ENCODE results near the gene LRWD1. TPM values are rescaled to one million over a fixed set of nuclear protein-coding genes. Genes with fewer than 3 reads are reported as not detected.
A peak's percentile ranks its signal among the peaks of the same experiment; 100 is the strongest.

LRWD1 gene
- total RNA-seq, 1 experiment from 2014 or later, result 18.9 TPM

- no peak overlapping the region for H3K27ac Mint-ChIP-seq (ENCODE audit: low read depth, unreplicated experiment)
- no peaks in the 10 kb centered on the region for H3K27me3 Mint-ChIP-seq (ENCODE audit: insufficient read depth, unreplicated experiment)
- H3K9me3 Mint-ChIP-seq (ENCODE audit: unreplicated experiment), result no peaks in the 10 kb centered on the region
- no peak for TF ChIP-seq CTCF (IDR thresholded peaks at IDR 0.05; ENCODE audit: unreplicated experiment)
- intact Hi-C loops (cut with micrococcal nuclease), result no loop called here
- no peak overlapping the region for H3K4me3 Mint-ChIP-seq (ENCODE audit: unreplicated experiment)
- H3K36me3 Mint-ChIP-seq (ENCODE audit: insufficient read depth, unreplicated experiment), result peaks cover 12% of the 10 kb centered on the region
- DNase-seq (ENCODE audit: unreplicated experiment), result no peak
- no peaks in the 10 kb centered on the region for H3K4me1 Mint-ChIP-seq (ENCODE audit: insufficient read depth, unreplicated experiment)
- ChIA-PET CTCF (no interaction called here), POLR2A (no interaction called here)
- BruUV-seq (replicated peaks), result no TSS peak
These were observed 18.2 kb upstream of the LRWD1 start for GRCh38 chr7:102446387-102447156.

GRCh38 chr7:102447311-102447710 is 17.5 kb upstream of the LRWD1 start:
- intact Hi-C loops (cut with micrococcal nuclease), result no loop called here
- H3K27ac Mint-ChIP-seq (ENCODE audit: low read depth, unreplicated experiment), result no peak overlapping the region

GRCh38 chr7:102449136-102449535 is 15.6 kb upstream of the LRWD1 start:
- no peak overlapping the region for H3K4me3 Mint-ChIP-seq (ENCODE audit: unreplicated experiment)
- no peaks in the 10 kb centered on the region for H3K27me3 Mint-ChIP-seq (ENCODE audit: insufficient read depth, unreplicated experiment)
- peaks cover 7% of the 10 kb centered on the region for H3K36me3 Mint-ChIP-seq (ENCODE audit: insufficient read depth, unreplicated experiment)
- TF ChIP-seq CTCF (IDR thresholded peaks at IDR 0.05; ENCODE audit: unreplicated experiment), result no peak
- no TSS peak for BruUV-seq (replicated peaks)
- H3K9me3 Mint-ChIP-seq (ENCODE audit: unreplicated experiment), result no peaks in the 10 kb centered on the region
- ChIA-PET POLR2A (interaction anchor here (3.0 kb wide), 1 partner anchor 15 kb away, joined by 7 read pairs; the partner anchor contains the start of genes ALKBH4 and LRWD1), CTCF (no interaction called here)
- no peak overlapping the region for H3K27ac Mint-ChIP-seq (ENCODE audit: low read depth, unreplicated experiment)
- intact Hi-C loops (cut with micrococcal nuclease), result no loop called here
- no peak for DNase-seq (ENCODE audit: unreplicated experiment)
- H3K4me1 Mint-ChIP-seq (ENCODE audit: insufficient read depth, unreplicated experiment), result no peaks in the 10 kb centered on the region

More at GRCh38 chr7:102447311-102447710, 17.5 kb upstream of the LRWD1 start:
- no peaks in the 10 kb centered on the region for H3K27me3 Mint-ChIP-seq (ENCODE audit: insufficient read depth, unreplicated experiment)
- no peak for TF ChIP-seq CTCF (IDR thresholded peaks at IDR 0.05; ENCODE audit: unreplicated experiment)
- H3K9me3 Mint-ChIP-seq (ENCODE audit: unreplicated experiment), result no peaks in the 10 kb centered on the region
- BruUV-seq (replicated peaks), result no TSS peak
- no peaks in the 10 kb centered on the region for H3K4me1 Mint-ChIP-seq (ENCODE audit: insufficient read depth, unreplicated experiment)
- ChIA-PET POLR2A (no interaction called here), CTCF (no interaction called here)
- no peak for DNase-seq (ENCODE audit: unreplicated experiment)
- H3K4me3 Mint-ChIP-seq (ENCODE audit: unreplicated experiment), result no peak overlapping the region
- H3K36me3 Mint-ChIP-seq (ENCODE audit: insufficient read depth, unreplicated experiment), result peaks cover 12% of the 10 kb centered on the region

GRCh38 chr7:102450242-102450641 is 14.5 kb upstream of the LRWD1 start:
- CTCF ChIA-PET, result interaction anchor here (0.5 to 1.0 kb wide), 2 partner anchors 12 to 28 kb away, joined by 3 to 4 read pairs; no protein-coding TSS in a partner anchor
- H3K9me3 Mint-ChIP-seq (ENCODE audit: unreplicated experiment), result no peaks in the 10 kb centered on the region
- H3K27ac Mint-ChIP-seq (ENCODE audit: low read depth, unreplicated experiment), result no peak overlapping the region
- TF ChIP-seq CTCF (IDR thresholded peaks at IDR 0.05; ENCODE audit: unreplicated experiment), result no peak
- POLR2A ChIA-PET, result interaction anchor here (3.0 kb wide), 1 partner anchor 14 kb away, joined by 7 read pairs; the partner anchor contains the start of genes ALKBH4 and LRWD1
- H3K27me3 Mint-ChIP-seq (ENCODE audit: insufficient read depth, unreplicated experiment), result no peaks in the 10 kb centered on the region
- intact Hi-C loops (cut with micrococcal nuclease), result no loop called here
- H3K36me3 Mint-ChIP-seq (ENCODE audit: insufficient read depth, unreplicated experiment), result peaks cover 12% of the 10 kb centered on the region
- DNase-seq (ENCODE audit: unreplicated experiment), result peak; percentile 22
- no TSS peak for BruUV-seq (replicated peaks)
- no peaks in the 10 kb centered on the region for H3K4me1 Mint-ChIP-seq (ENCODE audit: insufficient read depth, unreplicated experiment)
- no peak overlapping the region for H3K4me3 Mint-ChIP-seq (ENCODE audit: unreplicated experiment)

Data from MCF 10A (cell line).